ENCODE results near the gene UPP2. TPM values are rescaled to one million over a fixed set of nuclear protein-coding genes. Genes with fewer than 3 reads are reported as not detected.

Gene UPP2
- total and polyA plus RNA-seq, 2 of the 8 experiments (the other 6 are each of a cell fraction or from before 2014, with no cell fraction given) = not detected

DNA sequence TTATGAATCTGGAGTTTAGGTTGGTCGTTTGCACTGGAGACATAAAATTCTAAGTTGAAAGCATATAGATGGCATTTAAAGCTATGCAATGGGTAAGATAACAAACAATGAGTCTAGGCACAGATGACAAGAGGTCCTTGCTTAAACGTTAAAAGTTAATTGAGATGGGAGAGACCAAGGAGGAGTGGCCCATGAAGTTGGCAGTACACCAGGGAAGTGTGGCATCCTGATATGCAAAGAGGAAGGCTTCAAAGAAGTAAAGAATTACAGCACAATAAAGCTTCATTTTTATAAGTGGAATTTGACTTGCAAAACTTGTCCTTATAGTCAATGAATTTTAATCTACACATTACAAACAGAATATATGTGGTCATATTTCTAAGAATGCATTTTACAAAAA lies 23.2 kb downstream of the UPP2 start:
- FAIRE-seq (no peak), DNase-seq (ENCODE audit: low read depth in 1 of 2, low spot score in 2 of 2) (no peak)
- 94% methylated on average over 2 of the region's 2 CpGs; no CpG with 5 or more reads in 1 of the 2 experiments for WGBS, 2 experiments (ENCODE audit: extremely low coverage in 1 of 2, insufficient coverage in 1 of 2, insufficient read length in 1 of 2, insufficient replicate concordance in 2 of 2, low coverage in 1 of 2, low lambda C conversion rate in 2 of 2, missing lambda C conversion rate in 1 of 2)
- Histone ChIP-seq H3K79me2 (ENCODE audit: control insufficient read depth in 1 of 2, insufficient read depth in 2 of 2, low read length in 2 of 2) (no peaks in the 10 kb centered on the region), H3K36me3 (ENCODE audit: control insufficient read depth in 2 of 4, insufficient read depth in 4 of 4, low read length in 3 of 4) (no peaks in the 10 kb centered on the region), H3K23ac (ENCODE audit: insufficient read length) (no peak overlapping the region), H2BK15ac (ENCODE audit: low read length) (no peak overlapping the region), H3K18ac (ENCODE audit: extremely low read depth, low read length) (no peak overlapping the region), H3K4me1 (replicated peaks in 1 of 4; ENCODE audit: control insufficient read depth in 3 of 4, insufficient read depth in 4 of 4, low read length in 3 of 4) (peaks cover 3 to 7% (median 3%) of the 10 kb centered on the region in 4 experiments; a peak in 6 of 7 replicates), H3K4me3 (ENCODE audit: extremely low read depth in 1 of 4, insufficient read depth in 2 of 4, low read depth in 3 of 4, low read length in 4 of 4) (no peak overlapping the region), H4K5ac (ENCODE audit: insufficient read length, low read depth, low read length) (no peak overlapping the region), H3K4ac (replicated peaks; ENCODE audit: insufficient read length, low read depth, low read length) (no peak overlapping the region), H3K9ac (replicated peaks in 1 of 4; ENCODE audit: extremely low read depth in 1 of 4, low read depth in 3 of 4, low read length in 3 of 4) (no peak overlapping the region), H2BK120ac (replicated peaks; ENCODE audit: low read depth, low read length) (no peak overlapping the region), H2AFZ (ENCODE audit: low read length) (no peak overlapping the region), H3K4me2 (ENCODE audit: insufficient read depth in 1 of 2, low read depth in 2 of 2, low read length in 2 of 2) (no peak overlapping the region), H4K8ac (ENCODE audit: extremely low read depth, insufficient read depth, low read length) (no peak overlapping the region), H3K14ac (ENCODE audit: insufficient read length) (no peak overlapping the region), H3K56ac (replicated peaks; ENCODE audit: insufficient read length, low read depth, low read length) (no peak overlapping the region), H4K20me1 (replicated peaks in 1 of 2; ENCODE audit: control insufficient read depth in 1 of 2, insufficient read depth in 2 of 2, low read length in 2 of 2) (no peaks in the 10 kb centered on the region), H2AK5ac (ENCODE audit: low read depth, low read length) (no peak overlapping the region), H2BK20ac (ENCODE audit: low read length) (no peak overlapping the region), H3K27ac (ENCODE audit: low read depth, low read length) (no peak overlapping the region), H3K79me1 (ENCODE audit: low read depth, low read length) (no peaks in the 10 kb centered on the region), H2BK5ac (ENCODE audit: low read depth, low read length) (no peak overlapping the region), H2BK12ac (ENCODE audit: low read depth, low read length) (no peak overlapping the region), H3K9me3 (ENCODE audit: insufficient read depth in 2 of 2, low read depth in 1 of 2, low read length in 1 of 2) (no peaks in the 10 kb centered on the region), H3K27me3 (replicated peaks in 1 of 4; ENCODE audit: control insufficient read depth in 3 of 4, extremely low read depth in 1 of 4, insufficient read depth in 3 of 4, low read length in 3 of 4) (no peaks in the 10 kb centered on the region), H4K91ac (replicated peaks; ENCODE audit: insufficient read length, low read length) (no peak overlapping the region), H3K23me2 (ENCODE audit: low read depth, low read length) (no peaks in the 10 kb centered on the region; the same call in 1 of the 2 replicates)
- TF ChIP-seq TAF7 (optimal IDR thresholded peaks at IDR 0.05; ENCODE audit: borderline replicate concordance, low read depth, low read length) = no peak
- no peak for TF ChIP-seq CHD2 (IDR thresholded peaks at IDR 0.05; ENCODE audit: low read length)
- TF ChIP-seq KDM5A (IDR thresholded peaks at IDR 0.05; ENCODE audit: low read length) = no peak
- TF ChIP-seq POU5F1 (IDR thresholded peaks at IDR 0.05; ENCODE audit: low read depth, low read length) = no peak
- no peak for TF ChIP-seq KDM1A (IDR thresholded peaks at IDR 0.05; ENCODE audit: borderline replicate concordance, low read length)
- TF ChIP-seq SAP30 (IDR thresholded peaks at IDR 0.05; ENCODE audit: insufficient read depth, insufficient replicate concordance, low read length) = no peak
- TF ChIP-seq, protein P1, sequence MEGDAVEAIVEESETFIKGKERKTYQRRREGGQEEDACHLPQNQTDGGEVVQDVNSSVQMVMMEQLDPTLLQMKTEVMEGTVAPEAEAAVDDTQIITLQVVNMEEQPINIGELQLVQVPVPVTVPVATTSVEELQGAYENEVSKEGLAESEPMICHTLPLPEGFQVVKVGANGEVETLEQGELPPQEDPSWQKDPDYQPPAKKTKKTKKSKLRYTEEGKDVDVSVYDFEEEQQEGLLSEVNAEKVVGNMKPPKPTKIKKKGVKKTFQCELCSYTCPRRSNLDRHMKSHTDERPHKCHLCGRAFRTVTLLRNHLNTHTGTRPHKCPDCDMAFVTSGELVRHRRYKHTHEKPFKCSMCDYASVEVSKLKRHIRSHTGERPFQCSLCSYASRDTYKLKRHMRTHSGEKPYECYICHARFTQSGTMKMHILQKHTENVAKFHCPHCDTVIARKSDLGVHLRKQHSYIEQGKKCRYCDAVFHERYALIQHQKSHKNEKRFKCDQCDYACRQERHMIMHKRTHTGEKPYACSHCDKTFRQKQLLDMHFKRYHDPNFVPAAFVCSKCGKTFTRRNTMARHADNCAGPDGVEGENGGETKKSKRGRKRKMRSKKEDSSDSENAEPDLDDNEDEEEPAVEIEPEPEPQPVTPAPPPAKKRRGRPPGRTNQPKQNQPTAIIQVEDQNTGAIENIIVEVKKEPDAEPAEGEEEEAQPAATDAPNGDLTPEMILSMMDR (IDR thresholded peaks at IDR 0.05; ENCODE audit: control extremely low read depth in 1 of 3, insufficient read depth in 1 of 3, low read depth in 1 of 3, low read length in 3 of 3) = no peak
- TF ChIP-seq CEBPB (IDR thresholded peaks at IDR 0.05; ENCODE audit: low read depth, low read length) = no peak
- no peak for TF ChIP-seq GABPA (IDR thresholded peaks at IDR 0.05; ENCODE audit: borderline replicate concordance, insufficient read depth, low read length)
- TF ChIP-seq SP4 (IDR thresholded peaks at IDR 0.05; ENCODE audit: low read length) = no peak
- ChIA-PET CTCF (ENCODE audit: partially characterized antibody) (interaction anchor here (0.6 to 1.2 kb wide), 2 partner anchors 9 to 49 kb away, joined by 3 to 4 read pairs; no protein-coding TSS in a partner anchor), POLR2A (ENCODE audit: partially characterized antibody) (interaction anchor here (0.6 kb wide), 1 partner anchor 454 kb away, joined by 4 read pairs; no protein-coding TSS in a partner anchor)
